ENCODE measurements around the gene MAP3K7. TPM values are rescaled to one million over a fixed set of nuclear protein-coding genes. Genes with fewer than 3 reads are reported as not detected.

MAP3K7 gene
- total RNA-seq, 1 donor from 2014 or later: 40.8 TPM

DNA sequence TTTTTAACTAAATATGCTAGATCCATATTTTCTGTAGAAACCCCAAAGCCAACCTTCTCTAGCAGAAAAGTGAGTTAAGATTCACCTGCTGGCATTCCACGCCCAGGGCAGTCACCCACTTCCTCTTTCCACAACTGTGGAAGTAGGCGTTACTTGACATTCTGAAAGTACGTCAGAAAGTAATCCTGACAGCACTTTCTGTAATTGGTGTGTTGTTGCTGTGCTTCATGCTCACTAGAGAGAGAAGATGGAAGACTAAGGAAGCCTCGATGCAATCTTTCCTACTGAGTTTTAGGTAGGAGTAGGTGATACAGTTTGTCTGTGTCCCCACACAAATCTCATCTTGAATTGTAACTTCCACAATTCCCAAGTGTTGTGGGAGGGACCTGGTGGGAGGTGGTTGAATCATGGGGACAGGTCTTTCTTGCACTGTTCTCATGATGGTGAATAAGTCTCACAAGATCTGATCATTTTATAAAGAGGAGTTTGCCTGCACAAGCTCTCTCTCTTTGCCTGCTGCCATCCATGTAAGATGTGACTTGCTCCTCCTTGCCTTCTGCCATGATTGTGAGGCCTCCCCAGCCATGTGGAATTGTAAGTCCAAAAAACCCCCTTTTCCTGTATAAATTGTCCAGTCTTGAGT is 101.1 kb downstream of the MAP3K7 start:
- DNase-seq (ENCODE audit: low read depth): no peak

- DNase-seq (ENCODE audit: low read depth): no peak
Observed at GRCh38 chr6:90484903-90485302, 102.0 kb downstream of the MAP3K7 start.

- DNase-seq (ENCODE audit: low read depth): no peak
Observed at GRCh38 chr6:90484385-90484784, 102.5 kb downstream of the MAP3K7 start.

DNA sequence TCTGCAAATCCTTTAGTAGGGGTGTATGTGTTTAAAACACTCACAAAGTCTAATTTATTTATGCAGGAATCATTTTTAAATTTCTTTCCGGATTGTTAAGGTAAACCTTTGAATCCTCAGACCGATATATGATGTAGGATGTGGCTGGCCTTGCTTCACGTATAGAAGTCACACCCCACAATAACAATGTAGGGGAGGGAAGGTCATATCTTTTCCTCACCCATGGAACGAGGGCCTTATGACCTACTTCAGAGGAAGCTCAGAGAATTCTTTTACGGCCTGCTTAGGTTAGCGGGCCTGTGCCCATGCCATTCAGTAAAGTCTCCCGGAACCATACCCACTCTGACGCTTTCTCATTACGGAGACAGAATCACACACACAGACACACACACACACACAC is 102.9 kb downstream of the MAP3K7 start:
- DNase-seq (ENCODE audit: low read depth): no peak

DNA sequence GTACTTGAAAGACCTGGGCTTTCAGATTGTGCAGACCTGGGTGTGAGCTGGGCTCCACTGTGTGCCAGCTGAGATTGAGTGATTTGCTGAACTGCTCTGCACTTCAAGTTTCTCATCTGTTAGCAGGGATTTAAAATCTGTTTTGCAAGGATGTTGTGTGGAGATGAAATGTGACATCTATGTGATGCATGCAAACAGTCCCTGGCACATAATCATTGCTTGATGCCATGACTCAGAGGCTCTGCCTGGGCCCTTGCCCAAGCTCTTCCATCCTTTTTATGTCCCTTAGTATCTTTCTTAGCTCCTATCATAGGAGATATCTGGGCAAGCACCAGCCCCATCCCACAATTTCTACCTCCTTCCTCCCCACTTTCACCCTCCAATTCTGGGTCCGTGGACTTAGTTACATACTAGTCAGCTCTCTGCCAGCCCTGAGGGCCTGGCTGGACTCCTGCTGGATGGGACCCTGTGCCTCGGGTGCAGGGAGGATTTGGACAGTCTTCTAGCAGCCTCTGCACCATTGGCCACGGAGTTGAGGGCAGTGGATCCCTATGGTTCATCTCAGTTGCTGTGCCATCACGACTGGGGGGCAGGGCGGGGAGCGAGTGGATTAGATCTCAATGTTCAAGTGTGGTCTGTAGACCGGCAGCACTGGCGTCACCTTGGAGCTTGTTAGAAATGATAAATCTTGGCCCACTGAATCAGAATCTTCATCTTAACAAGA is 103.6 kb downstream of the MAP3K7 start:
- DNase-seq (ENCODE audit: low read depth): no peak

DNA sequence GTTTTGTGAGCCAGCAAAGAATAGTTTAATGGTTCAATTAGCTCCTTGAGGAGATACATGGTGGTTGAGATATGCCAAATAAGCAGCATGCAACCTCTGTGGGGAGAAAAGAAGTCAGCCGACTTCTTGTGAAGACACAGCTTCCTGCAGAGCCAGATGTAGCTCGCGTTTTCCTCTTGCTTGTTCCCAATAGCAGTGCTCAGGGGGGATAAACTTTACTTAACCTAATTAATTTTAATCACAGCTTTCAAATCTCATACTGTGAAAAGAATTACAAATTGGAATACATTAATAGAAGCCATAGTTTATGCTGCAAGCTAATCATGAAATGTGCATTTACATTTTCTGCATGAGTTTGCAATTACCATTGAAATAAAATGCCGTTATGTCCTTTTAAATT is 106.2 kb downstream of the MAP3K7 start:
- no peak for DNase-seq (ENCODE audit: low read depth)

- no peak for DNase-seq (ENCODE audit: low read depth)
Observed at GRCh38 chr6:90479603-90479926, 107.3 kb downstream of the MAP3K7 start.

GRCh38 chr6:90478789-90479602 is 107.9 kb downstream of the MAP3K7 start:
- DNase-seq (ENCODE audit: low read depth): peak; percentile 94

DNA sequence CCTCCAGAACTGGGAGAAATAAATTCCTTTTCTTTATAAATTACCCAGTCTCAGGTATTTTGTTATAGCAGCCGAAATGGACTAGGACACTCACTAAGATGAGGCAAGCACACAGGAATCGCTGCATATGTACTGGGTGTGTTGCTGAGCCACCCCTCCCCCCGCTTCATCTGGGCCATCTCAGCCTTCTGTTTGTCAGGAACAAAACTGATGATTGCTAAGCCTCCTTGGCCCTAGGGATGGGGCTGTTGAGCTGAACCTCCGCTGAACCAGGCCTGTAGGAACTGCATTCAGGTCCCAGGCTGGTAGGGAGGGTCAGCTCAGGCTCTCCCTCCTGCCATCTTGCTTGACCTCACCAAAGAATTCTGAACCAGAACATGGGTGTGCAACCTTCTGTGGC is 108.6 kb downstream of the MAP3K7 start:
- no peak for DNase-seq (ENCODE audit: low read depth)

- no peak for DNase-seq (ENCODE audit: low read depth)
Observed at GRCh38 chr6:90477366-90477765, 109.5 kb downstream of the MAP3K7 start.

- no peak for DNase-seq (ENCODE audit: low read depth)
Observed at GRCh38 chr6:90472716-90473115, 114.2 kb downstream of the MAP3K7 start.

DNA sequence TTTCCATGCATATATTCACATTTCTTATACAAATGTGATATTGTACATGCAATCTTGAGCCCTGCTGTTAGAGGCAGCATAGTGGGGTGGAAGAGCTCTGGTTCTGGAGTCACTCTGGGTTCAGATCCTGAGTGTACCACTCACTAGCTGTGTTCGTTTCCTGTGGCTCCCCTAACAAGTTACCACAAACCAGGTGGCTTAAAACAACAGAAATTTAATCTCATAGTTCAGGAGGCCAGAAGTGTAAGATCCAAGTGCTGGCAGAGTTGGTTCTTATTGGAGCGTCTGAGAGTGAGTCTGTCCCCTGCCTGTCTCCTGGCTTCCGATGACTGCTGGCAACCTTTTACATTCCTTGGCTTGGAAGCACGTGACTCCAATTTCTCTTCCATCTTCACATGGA is 115.6 kb downstream of the MAP3K7 start:
- DNase-seq (ENCODE audit: low read depth): no peak

- DNase-seq (ENCODE audit: low read depth): no peak
Observed at GRCh38 chr6:90469906-90470305, 117.0 kb downstream of the MAP3K7 start.

- no peak for DNase-seq (ENCODE audit: low read depth)
Observed at GRCh38 chr6:90468859-90469258, 118.0 kb downstream of the MAP3K7 start.

DNA sequence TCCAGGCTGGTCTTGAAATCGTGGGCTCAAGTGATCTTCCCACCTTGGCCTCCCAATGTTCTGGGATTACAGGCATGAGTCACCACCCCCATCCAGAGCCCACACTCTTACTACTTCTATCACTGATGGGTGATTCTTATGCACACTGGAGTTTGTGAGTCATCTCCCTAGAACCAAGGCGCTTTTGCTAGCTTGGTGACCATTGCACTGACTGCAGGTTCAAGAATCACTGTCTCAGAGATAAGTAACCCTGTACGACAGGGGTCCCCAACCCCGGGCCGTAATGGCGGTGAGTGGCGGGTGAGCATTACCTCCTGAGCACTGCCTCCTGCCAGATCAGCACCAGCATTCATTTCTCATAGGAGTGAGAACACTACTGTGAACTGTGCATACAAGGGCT is 118.8 kb downstream of the MAP3K7 start:
- DNase-seq (ENCODE audit: low read depth): no peak

- DNase-seq (ENCODE audit: low read depth): no peak
Observed at GRCh38 chr6:90467546-90467945, 119.3 kb downstream of the MAP3K7 start.

DNA sequence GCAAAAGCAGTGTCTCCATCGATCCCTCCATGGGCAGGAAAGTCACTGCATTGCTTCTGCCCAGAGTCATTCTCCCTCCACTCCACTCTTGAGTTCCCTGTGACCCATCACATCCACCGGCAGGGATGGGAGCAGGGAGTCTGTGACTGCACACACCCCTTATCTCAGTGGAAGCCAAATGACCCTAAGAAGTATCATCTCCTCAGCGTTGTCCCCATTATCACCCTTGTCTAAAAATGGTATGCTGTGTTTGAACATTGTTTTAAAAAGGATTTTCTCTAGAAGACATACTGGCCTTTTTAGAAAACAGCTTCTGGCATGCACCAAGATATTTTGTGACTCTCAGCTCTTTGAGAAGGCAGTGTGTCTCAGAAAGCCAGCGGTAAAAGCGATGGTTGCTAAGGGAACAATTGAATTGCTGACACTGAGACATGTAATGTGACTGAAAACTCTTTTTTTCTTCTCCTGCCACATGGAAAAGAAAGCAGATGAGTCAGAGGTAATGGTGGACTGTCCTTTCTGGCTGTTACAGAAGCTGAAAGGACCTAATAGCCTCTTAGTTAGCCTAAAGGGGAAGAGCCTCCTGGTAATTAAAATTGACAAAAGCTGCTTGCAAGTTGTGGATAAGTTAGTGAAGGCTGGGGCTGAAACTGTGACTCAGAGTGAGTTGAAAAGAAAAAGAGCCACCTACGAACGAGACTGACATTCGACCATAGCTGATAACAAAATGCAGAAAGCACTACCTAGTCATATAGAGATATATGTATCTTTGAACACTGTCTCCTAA is 120.5 kb downstream of the MAP3K7 start:
- no peak for DNase-seq (ENCODE audit: low read depth)

GRCh38 chr6:90465686-90466085 is 121.2 kb downstream of the MAP3K7 start:
- DNase-seq (ENCODE audit: low read depth): no peak

- no peak for DNase-seq (ENCODE audit: low read depth)
Observed at GRCh38 chr6:90464507-90464906, 122.4 kb downstream of the MAP3K7 start.

- DNase-seq (ENCODE audit: low read depth): no peak
Observed at GRCh38 chr6:90463874-90464273, 123.0 kb downstream of the MAP3K7 start.

All from myocyte (in vitro differentiated cells).